OCI-M2 (cell line): ENCODE results near the gene MTMR2.
A peak's percentile ranks its signal among the peaks of the same experiment; 100 is the strongest.

ENCODE experiments used
- DNase-seq: peaks from one replicate; lab custom pipeline; 2025; ENCODE audit not compliant: unreplicated experiment; lab: John Stamatoyannopoulos, UW

The MTMR2 gene

GRCh38 chr11:95923728-95924413 lies at the start of gene MTMR2:
Gene MTMR2, minus strand, starts transcription at chr11:95924107. Its CDS starts 153 bp downstream, at chr11:95923954.
- peak; percentile 34 for DNase-seq

GRCh38 chr11:95972060-95972459 lies 48.2 kb upstream of the MTMR2 start:
- no peak for DNase-seq

- no peak for DNase-seq
These were observed 44.7 kb upstream of the MTMR2 start for GRCh38 chr11:95968585-95968984.

GRCh38 chr11:95964281-95964680 lies 40.4 kb upstream of the MTMR2 start:
- no peak for DNase-seq

GRCh38 chr11:95961758-95962157 lies 37.9 kb upstream of the MTMR2 start:
- DNase-seq: no peak

GRCh38 chr11:95950905-95951304 lies 27.0 kb upstream of the MTMR2 start:
- no peak for DNase-seq

- no peak for DNase-seq
These were observed 24.7 kb upstream of the MTMR2 start for GRCh38 chr11:95948637-95949036.

- no peak for DNase-seq
These were observed 20.7 kb upstream of the MTMR2 start for GRCh38 chr11:95944623-95945022.

GRCh38 chr11:95943546-95943945 lies 19.6 kb upstream of the MTMR2 start:
- no peak for DNase-seq

- no peak for DNase-seq
These were observed 15.2 kb upstream of the MTMR2 start for GRCh38 chr11:95939091-95939490.

GRCh38 chr11:95937358-95937757 lies 13.5 kb upstream of the MTMR2 start:
- no peak for DNase-seq

GRCh38 chr11:95933594-95933993 lies 9.7 kb upstream of the MTMR2 start:
- DNase-seq: no peak

- no peak for DNase-seq
These were observed 8.0 kb upstream of the MTMR2 start for GRCh38 chr11:95931916-95932315.

GRCh38 chr11:95930948-95931347 lies 7.0 kb upstream of the MTMR2 start:
- no peak for DNase-seq

GRCh38 chr11:95926726-95927125 lies 2.8 kb upstream of the MTMR2 start:
- DNase-seq: no peak

- no peak for DNase-seq
These were observed 1.1 kb upstream of the MTMR2 start for GRCh38 chr11:95925011-95925410.

- DNase-seq: no peak
These were observed 480 bp upstream of the MTMR2 start for GRCh38 chr11:95924414-95924760.

GRCh38 chr11:95923439-95923727 lies 524 bp downstream of the MTMR2 start:
- no peak for DNase-seq

GRCh38 chr11:95922536-95923438 lies 1.1 kb downstream of the MTMR2 start:
- DNase-seq: no peak

GRCh38 chr11:95922099-95922498 lies 1.8 kb downstream of the MTMR2 start:
- DNase-seq: no peak

- DNase-seq: no peak
These were observed 3.3 kb downstream of the MTMR2 start for GRCh38 chr11:95920460-95921105.

- no peak for DNase-seq
These were observed 4.4 kb downstream of the MTMR2 start for GRCh38 chr11:95919514-95919913.
